ENCODE data around the gene MOSPD2.

DNA sequence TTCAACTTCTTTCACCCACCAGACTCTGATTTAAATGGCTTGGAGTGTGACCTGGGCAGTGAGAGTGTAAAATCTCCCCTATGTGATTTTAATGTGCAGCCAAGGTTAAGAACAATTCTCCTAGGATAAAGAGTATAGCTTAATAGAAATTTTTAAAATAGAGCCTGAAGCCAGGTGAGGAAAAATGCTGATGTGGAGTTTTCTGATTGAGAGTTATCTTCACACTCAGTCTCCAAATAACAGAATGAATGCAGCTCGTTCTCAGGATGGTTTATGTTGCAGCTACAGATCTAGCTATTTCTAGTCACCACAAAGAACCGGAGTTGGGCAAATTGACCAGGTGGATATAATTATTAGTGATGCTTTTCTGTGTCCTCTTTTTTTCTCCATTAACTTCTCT is 70.7 kb downstream of the MOSPD2 start:
- TF ChIP-seq EZH2 (IDR thresholded peaks at IDR 0.05; ENCODE audit: low read length, missing control alignments) = no peak
- TF ChIP-seq, protein P1, sequence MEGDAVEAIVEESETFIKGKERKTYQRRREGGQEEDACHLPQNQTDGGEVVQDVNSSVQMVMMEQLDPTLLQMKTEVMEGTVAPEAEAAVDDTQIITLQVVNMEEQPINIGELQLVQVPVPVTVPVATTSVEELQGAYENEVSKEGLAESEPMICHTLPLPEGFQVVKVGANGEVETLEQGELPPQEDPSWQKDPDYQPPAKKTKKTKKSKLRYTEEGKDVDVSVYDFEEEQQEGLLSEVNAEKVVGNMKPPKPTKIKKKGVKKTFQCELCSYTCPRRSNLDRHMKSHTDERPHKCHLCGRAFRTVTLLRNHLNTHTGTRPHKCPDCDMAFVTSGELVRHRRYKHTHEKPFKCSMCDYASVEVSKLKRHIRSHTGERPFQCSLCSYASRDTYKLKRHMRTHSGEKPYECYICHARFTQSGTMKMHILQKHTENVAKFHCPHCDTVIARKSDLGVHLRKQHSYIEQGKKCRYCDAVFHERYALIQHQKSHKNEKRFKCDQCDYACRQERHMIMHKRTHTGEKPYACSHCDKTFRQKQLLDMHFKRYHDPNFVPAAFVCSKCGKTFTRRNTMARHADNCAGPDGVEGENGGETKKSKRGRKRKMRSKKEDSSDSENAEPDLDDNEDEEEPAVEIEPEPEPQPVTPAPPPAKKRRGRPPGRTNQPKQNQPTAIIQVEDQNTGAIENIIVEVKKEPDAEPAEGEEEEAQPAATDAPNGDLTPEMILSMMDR (conservative IDR thresholded peaks at IDR 0.05 in 1 of 2, IDR thresholded peaks at IDR 0.05 in 1 of 2; ENCODE audit: low read depth in 1 of 2, low read length in 2 of 2) = no peak
